OCI-LY1 (cell line): ENCODE data around the gene NFIA.

Experiments
- CTCF ChIP-seq: fragments of 200-600 bp; sonication (generic), shearing (Covaris generic); IDR thresholded peaks from 2 replicates; pipeline ENCODE4 v1.5.1; 2017; ENCODE audit warnings: mild to moderate bottlenecking, antibody characterized with exemption, low read length, moderate library complexity, mixed read lengths
- EZH2 ChIP-seq: fragments of 200-600 bp; sonication (generic), shearing (Covaris generic); IDR thresholded peaks from 2 replicates; pipeline ENCODE4 v1.8.0; 2017; ENCODE audit warnings: borderline replicate concordance, mixed run types, mild to moderate bottlenecking, antibody characterized with exemption, low read length, moderate library complexity, mixed read lengths

GRCh38 chr1:61459345-61459744, 377.0 kb downstream of the NFIA start:
- no peak for TF ChIP-seq CTCF
- no peak for TF ChIP-seq EZH2
